ENCODE measurements around the gene MTHFD1. TPM values are rescaled to one million over a fixed set of nuclear protein-coding genes. Genes with fewer than 3 reads are reported as not detected.
A peak's percentile ranks its signal among the peaks of the same experiment; 100 is the strongest.
"Not testable (repeated sequence)": the region's sequence is repeated elsewhere in the genome, so short reads cannot be mapped to it uniquely, and the experiment has no call there.

The MTHFD1 gene
- total and polyA plus RNA-seq, 11 donors: 39.0 to 72.1 (median 57.2) TPM

DNA sequence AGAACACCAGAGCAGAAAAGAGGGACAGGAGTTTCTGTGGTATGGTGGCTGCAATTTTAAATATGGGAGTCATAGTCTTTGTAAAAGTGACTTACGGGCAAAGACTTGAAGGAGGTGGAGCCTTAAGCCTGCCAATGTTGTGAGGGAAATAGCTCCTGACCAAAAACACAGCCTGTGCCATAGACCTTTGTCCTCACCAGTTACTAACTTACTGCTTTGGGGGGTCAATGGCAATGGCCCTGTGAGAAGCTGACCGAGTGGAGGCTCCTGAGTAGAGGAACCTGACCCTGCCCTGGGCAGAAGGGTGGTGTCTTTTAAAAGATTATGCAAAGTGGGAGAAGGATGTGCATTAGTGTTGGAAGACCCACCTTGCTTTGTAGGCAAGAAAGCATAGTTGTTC lies 3.8 kb downstream of the MTHFD1 start:
- WGBS, 4 donors: 92 to 98% (median 96%) methylated on average over 2 of the region's 2 CpGs
- H3K27me3 ChIP-seq: no peaks in the 10 kb centered on the region
- ATAC-seq (no peak), DNase-seq (no peak)
- intact Hi-C loops (cut with DNase I): no loop called here
- peaks cover 0 to 30% (median 19%) of the 10 kb centered on the region in 12 donors for H3K4me1 ChIP-seq
- peaks cover 0 to 12% (median 8%) of the 10 kb centered on the region in 9 donors for H3K36me3 ChIP-seq
- TF ChIP-seq, protein P1, sequence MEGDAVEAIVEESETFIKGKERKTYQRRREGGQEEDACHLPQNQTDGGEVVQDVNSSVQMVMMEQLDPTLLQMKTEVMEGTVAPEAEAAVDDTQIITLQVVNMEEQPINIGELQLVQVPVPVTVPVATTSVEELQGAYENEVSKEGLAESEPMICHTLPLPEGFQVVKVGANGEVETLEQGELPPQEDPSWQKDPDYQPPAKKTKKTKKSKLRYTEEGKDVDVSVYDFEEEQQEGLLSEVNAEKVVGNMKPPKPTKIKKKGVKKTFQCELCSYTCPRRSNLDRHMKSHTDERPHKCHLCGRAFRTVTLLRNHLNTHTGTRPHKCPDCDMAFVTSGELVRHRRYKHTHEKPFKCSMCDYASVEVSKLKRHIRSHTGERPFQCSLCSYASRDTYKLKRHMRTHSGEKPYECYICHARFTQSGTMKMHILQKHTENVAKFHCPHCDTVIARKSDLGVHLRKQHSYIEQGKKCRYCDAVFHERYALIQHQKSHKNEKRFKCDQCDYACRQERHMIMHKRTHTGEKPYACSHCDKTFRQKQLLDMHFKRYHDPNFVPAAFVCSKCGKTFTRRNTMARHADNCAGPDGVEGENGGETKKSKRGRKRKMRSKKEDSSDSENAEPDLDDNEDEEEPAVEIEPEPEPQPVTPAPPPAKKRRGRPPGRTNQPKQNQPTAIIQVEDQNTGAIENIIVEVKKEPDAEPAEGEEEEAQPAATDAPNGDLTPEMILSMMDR (IDR thresholded peaks at IDR 0.05): no peak
- no peak for TF ChIP-seq POLR2A (IDR thresholded peaks at IDR 0.05)
- no peak overlapping the region for H3K4me3 ChIP-seq
- H3K9me3 ChIP-seq: no peaks in the 10 kb centered on the region
- H3K27ac ChIP-seq: no peak overlapping the region

DNA sequence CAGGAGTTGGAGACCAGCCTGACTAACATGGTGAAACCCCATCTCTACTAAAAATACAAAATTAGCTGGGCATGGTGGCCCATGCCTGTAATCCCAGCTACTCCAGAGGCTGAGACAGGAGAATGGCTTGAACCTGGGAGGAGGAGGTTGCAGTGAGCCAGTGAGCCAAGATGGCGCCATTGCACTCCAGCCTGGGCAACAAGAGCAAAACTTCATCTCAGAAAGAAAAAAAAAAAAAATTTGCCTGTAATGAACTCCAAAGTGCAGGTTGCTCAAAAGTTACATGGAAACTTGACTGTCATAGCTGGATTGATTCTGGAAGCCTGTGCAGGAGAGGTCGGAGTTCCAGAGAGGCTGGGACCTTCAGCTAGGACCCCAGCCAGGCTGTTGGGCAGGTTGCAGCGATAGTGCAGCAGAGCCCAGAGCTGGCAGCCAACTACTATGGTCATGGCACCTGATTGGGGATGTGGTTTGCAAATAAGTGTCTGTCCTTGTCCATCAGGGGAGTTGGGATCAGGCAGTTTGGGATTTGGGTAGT lies 5.1 kb downstream of the MTHFD1 start:
- Histone ChIP-seq H3K36me3 (peaks cover 0 to 12% (median 8%) of the 10 kb centered on the region in 9 donors), H3K4me1 (peaks cover 0 to 25% (median 16%) of the 10 kb centered on the region in 12 donors)
- H3K27ac ChIP-seq; H3K27me3 ChIP-seq; DNase-seq; intact Hi-C loops (cut with DNase I); H3K9me3 ChIP-seq; H3K4me3 ChIP-seq; ATAC-seq: not testable (repeated sequence)
- 92 to 100% (median 96%) methylated on average over 3 of the region's 3 CpGs for WGBS, 4 donors

DNA sequence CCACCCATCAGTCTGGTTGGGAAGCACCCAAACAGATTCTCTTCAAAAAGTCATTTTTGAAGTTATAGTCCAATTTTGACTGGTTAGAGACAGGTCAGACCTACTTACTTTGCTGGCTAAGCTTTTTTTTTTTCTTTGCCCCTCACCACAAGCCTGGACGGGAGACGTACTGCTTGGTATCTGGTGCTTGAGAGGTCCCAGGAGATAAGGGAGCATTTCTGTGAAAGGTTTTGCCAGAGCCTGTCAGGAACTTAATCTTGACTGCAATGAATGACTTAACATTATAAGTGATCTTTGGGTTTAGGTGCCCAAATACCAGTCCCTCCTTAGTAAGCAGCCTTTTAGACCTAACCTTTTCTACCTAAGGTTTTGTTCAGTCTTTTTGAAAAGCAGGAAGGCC lies 6.3 kb downstream of the MTHFD1 start:
- WGBS, 4 donors: 46 to 66% (median 53%) methylated on average over 2 of the region's 2 CpGs
- Histone ChIP-seq H3K27me3 (no peaks in the 10 kb centered on the region), H3K4me1 (peaks cover 0 to 16% (median 8%) of the 10 kb centered on the region in 12 donors), H3K9me3 (no peaks in the 10 kb centered on the region), H3K36me3 (peaks cover 0 to 12% (median 8%) of the 10 kb centered on the region in 9 donors), H3K27ac (no peak overlapping the region), H3K4me3 (no peak overlapping the region)
- TF ChIP-seq POLR2A (IDR thresholded peaks at IDR 0.05): no peak
- TF ChIP-seq, protein P1 (IDR thresholded peaks at IDR 0.05): no peak
- ATAC-seq (peak in 1 of 4 donors; percentile 13), DNase-seq (no peak)
- intact Hi-C loops (cut with DNase I): no loop called here

DNA sequence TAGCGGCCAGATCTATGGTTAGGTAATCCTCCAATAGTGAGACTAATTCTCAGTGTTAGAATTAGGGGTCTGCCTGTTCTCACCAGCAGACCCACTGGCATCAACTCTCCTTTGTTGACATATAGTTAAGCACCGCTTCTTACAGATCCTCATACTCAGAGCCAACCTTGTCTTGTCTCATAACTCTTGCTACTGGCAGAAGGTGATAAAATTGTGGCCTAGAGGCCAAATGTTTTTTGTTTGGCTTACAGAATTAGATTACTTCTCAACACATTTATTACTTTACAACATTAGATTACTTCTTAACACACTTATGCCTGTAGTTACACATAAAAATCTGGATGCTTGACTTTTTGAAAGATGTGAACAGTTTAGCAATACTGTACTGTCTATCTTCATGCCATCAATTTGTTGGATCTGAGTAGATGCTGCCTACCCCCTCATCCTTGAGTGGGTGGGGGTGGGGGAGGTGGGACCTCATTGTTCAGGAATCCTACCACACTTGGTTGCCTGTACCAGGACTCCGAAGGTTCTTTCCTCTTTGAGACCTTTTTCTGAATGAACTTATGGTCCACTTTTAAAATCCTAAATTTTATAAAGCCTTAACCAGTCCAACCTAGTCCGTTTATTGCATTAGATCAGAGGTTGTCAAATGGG lies 7.0 kb downstream of the MTHFD1 start:
- Histone ChIP-seq H3K36me3 (peaks cover 0 to 12% (median 8%) of the 10 kb centered on the region in 9 donors), H3K4me3 (no peak overlapping the region), H3K27me3 (no peaks in the 10 kb centered on the region), H3K27ac (no peak overlapping the region), H3K9me3 (no peaks in the 10 kb centered on the region), H3K4me1 (peaks cover 0 to 12% (median 3%) of the 10 kb centered on the region in 12 donors)
- intact Hi-C loops (cut with DNase I): no loop called here
- DNase-seq: no peak
- TF ChIP-seq, protein P1 (IDR thresholded peaks at IDR 0.05): no peak
- no peak for TF ChIP-seq POLR2A (IDR thresholded peaks at IDR 0.05)
- ATAC-seq: no peak
- 78 to 84% (median 82%) methylated on average over 4 of the region's 4 CpGs for WGBS, 4 donors

Data from heart left ventricle (tissue), 16 donors.